Neutrophil (primary cell): ENCODE results near the gene TLR5.

Experiments used
- H3K27ac ChIP-seq: fragments of 200-600 bp; sonication (generic); 2 replicates; pipeline ENCODE4 v1.5.1; 2016; ENCODE audit warnings: mild to moderate bottlenecking, moderate library complexity
- H3K27me3 ChIP-seq: fragments of 200-600 bp; sonication (generic); 2 replicates; pipeline ENCODE4 v1.6.0; 2016; ENCODE audit warnings: mild to moderate bottlenecking
- H3K36me3 ChIP-seq: fragments of 200-600 bp; sonication (generic); 2 replicates; pipeline ENCODE4 v1.5.1; 2017
- H3K4me1 ChIP-seq, 2 experiments: fragments of 200-600 bp in 1 of 2; sonication (generic) in 1 of 2; 1 replicate in 1 of 2; 2 replicates in 1 of 2; pipeline versions ENCODE4 v1.5.1 to v1.6.1; 2013 to 2016; ENCODE audit warnings: low read depth in 1 of 2, low read length in 1 of 2, mild to moderate bottlenecking in 1 of 2, moderate library complexity in 1 of 2; ENCODE audit not compliant: control insufficient read depth in 1 of 2, insufficient read depth in 1 of 2
- H3K4me3 ChIP-seq, 2 experiments: fragments of 200-600 bp in 1 of 2; sonication (generic) in 1 of 2; 1 replicate in 1 of 2; 2 replicates in 1 of 2; pipeline ENCODE4 v1.5.1; 2013 to 2016; ENCODE audit warnings: low read depth in 1 of 2, low read length in 1 of 2, mild to moderate bottlenecking in 1 of 2, moderate library complexity in 1 of 2
- H3K9me3 ChIP-seq: fragments of 200-600 bp; sonication (generic); 2 replicates; pipeline ENCODE4 v1.5.1; 2016
- CTCF ChIP-seq: fragments of 200-600 bp; sonication (generic); IDR thresholded peaks from 2 replicates; pipeline ENCODE4 v1.5.1; 2016; ENCODE audit warnings: antibody characterized with exemption

TLR5 gene

DNA sequence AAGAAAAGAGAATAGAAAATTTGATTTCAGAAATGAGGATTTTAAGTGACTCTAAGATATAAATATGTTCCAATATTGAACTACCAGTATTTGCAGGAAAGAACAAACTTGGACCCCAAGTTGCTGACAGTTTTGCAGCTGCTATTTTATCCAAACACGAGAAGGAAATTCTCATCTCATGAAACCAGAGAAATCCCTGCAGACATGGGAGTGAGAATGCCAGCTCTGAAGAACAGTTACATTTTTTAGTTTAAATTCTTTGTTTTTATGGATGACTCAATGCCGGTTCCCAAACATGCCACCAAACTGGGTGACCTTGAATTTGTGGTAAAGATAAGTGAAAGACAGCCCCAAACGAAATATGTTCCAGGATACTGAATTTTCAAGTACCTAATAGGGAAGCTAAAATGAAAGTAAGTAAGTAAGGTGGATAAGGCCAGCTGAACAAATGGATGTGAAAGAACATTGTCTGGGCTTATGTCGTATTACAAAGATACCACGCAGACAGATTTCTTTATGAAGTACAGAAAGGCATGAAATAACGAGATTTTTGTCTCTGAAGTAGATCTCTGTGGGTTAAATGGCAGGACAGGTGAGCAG is 19.9 kb downstream of the TLR5 start:
- Histone ChIP-seq H3K27ac (no peak overlapping the region), H3K27me3 (peaks cover 8% of the 10 kb centered on the region), H3K9me3 (no peaks in the 10 kb centered on the region), H3K36me3 (no peaks in the 10 kb centered on the region), H3K4me1 (peaks cover 3 to 4% of the 10 kb centered on the region in 2 experiments), H3K4me3 (no peak overlapping the region)
- TF ChIP-seq CTCF: no peak

- Histone ChIP-seq H3K27me3 (peaks cover 4% of the 10 kb centered on the region), H3K4me3 (no peak overlapping the region), H3K27ac (no peak overlapping the region), H3K9me3 (no peaks in the 10 kb centered on the region), H3K36me3 (no peaks in the 10 kb centered on the region), H3K4me1 (peaks cover under 1 to 1% of the 10 kb centered on the region in 2 experiments)
- TF ChIP-seq CTCF: no peak
Measured at GRCh38 chr1:223118418-223118817, 24.6 kb downstream of the TLR5 start.

- Histone ChIP-seq H3K4me1 (no peaks in the 10 kb centered on the region), H3K27ac (no peak overlapping the region), H3K36me3 (no peaks in the 10 kb centered on the region), H3K27me3 (no peaks in the 10 kb centered on the region), H3K4me3 (no peak overlapping the region), H3K9me3 (no peaks in the 10 kb centered on the region)
- no peak for TF ChIP-seq CTCF
Measured at GRCh38 chr1:223116950-223117349, 26.1 kb downstream of the TLR5 start.

GRCh38 chr1:223114871-223115270 is 28.2 kb downstream of the TLR5 start:
- TF ChIP-seq CTCF: no peak
- no peaks in the 10 kb centered on the region for H3K4me1 ChIP-seq
- H3K9me3 ChIP-seq: no peaks in the 10 kb centered on the region
- no peaks in the 10 kb centered on the region for H3K27me3 ChIP-seq
- H3K4me3 ChIP-seq: no peak overlapping the region
- H3K27ac ChIP-seq: no peak overlapping the region
- H3K36me3 ChIP-seq: no peaks in the 10 kb centered on the region

DNA sequence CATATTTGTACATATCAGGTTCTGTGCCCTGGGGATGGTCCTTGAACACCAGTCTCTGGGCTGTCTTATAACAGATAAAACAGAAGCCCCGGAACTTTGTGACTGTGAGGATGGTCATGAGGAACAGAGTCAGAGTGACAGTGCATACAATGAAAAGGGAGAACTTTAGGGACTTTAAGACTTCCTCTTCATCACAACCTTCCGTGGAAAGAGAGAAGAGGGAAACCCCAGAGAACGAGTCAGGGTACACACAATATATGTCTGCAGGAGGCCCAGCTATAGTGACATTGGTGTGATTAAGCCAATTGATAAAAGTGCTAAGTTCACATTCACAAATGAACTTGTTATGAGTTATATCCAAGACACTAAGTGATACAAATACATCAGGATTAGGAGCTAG is 32.1 kb downstream of the TLR5 start:
- no peak overlapping the region for H3K27ac ChIP-seq
- H3K4me3 ChIP-seq: no peak overlapping the region
- peaks cover 3 to 12% of the 10 kb centered on the region in 2 experiments for H3K4me1 ChIP-seq
- no peaks in the 10 kb centered on the region for H3K27me3 ChIP-seq
- no peaks in the 10 kb centered on the region for H3K36me3 ChIP-seq
- no peak for TF ChIP-seq CTCF
- H3K9me3 ChIP-seq: no peaks in the 10 kb centered on the region
